NB4 (cell line): ENCODE measurements around the gene BPHL.
A peak's percentile ranks its signal among the peaks of the same experiment; 100 is the strongest.

Experiments used
- MYC ChIP-seq: IDR thresholded peaks from 2 replicates; pipeline ENCODE4 v1.6.1; 2011; ENCODE audit warnings: low read depth, low read length
- POLR2A ChIP-seq: IDR thresholded peaks from 2 replicates; pipeline ENCODE4 v1.6.1; 2011; ENCODE audit warnings: mild to moderate bottlenecking; ENCODE audit not compliant: insufficient read length; ENCODE audit errors: extremely low read depth
- TF ChIP-seq, protein P1 (sequence below): IDR thresholded peaks from one replicate; pipeline ENCODE4 v1.5.1; 2012; ENCODE audit warnings: low read depth, low read length
- TF ChIP-seq, protein P2 (sequence below): IDR thresholded peaks from 2 replicates; pipeline ENCODE4 v1.6.1; 2011; ENCODE audit warnings: low read depth, low read length

DNA sequence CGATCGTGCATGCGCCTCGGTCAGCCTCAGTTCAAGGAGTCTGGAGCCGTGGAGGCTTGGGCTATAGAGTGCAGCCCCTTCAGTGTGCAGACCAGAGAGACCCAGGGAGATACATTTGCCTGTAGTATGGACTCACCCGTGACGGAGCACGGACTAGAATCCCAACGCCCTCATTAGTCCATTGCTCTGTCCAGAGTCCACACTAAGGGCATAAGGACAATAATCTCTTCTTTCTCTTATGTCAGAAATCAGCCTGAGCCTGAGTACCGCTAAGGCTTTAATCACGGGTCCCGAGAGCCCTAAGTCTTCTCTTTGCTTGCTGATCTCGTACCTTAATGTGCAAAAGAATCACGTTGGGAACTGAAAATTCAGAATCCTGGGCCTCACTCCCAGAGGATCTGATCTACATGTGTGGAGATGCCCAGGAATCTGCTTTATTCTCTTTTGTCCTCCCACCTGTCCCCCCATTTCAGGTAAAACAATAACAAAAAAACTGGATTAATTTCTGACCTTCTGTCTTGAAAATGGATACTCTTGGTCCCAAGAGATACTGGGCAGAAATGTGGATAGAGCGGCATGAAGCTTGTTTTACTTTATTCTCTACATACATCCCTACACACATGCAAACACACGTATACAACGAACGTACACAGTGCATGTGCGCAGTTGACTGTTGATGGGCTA is 671 bp downstream of the BPHL start:
- TF ChIP-seq, protein P1, sequence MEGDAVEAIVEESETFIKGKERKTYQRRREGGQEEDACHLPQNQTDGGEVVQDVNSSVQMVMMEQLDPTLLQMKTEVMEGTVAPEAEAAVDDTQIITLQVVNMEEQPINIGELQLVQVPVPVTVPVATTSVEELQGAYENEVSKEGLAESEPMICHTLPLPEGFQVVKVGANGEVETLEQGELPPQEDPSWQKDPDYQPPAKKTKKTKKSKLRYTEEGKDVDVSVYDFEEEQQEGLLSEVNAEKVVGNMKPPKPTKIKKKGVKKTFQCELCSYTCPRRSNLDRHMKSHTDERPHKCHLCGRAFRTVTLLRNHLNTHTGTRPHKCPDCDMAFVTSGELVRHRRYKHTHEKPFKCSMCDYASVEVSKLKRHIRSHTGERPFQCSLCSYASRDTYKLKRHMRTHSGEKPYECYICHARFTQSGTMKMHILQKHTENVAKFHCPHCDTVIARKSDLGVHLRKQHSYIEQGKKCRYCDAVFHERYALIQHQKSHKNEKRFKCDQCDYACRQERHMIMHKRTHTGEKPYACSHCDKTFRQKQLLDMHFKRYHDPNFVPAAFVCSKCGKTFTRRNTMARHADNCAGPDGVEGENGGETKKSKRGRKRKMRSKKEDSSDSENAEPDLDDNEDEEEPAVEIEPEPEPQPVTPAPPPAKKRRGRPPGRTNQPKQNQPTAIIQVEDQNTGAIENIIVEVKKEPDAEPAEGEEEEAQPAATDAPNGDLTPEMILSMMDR: no peak
- TF ChIP-seq POLR2A (no peak), MYC (peak; percentile 10; the same call in 1 of the 2 replicates)
- TF ChIP-seq, protein P2, sequence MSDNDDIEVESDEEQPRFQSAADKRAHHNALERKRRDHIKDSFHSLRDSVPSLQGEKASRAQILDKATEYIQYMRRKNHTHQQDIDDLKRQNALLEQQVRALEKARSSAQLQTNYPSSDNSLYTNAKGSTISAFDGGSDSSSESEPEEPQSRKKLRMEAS: no peak
